Measurements from ENCODE around the gene CDC42EP1.
"Not testable (repeated sequence)": the region's sequence is repeated elsewhere in the genome, so short reads cannot be mapped to it uniquely, and the experiment has no call there.

- TF ChIP-seq CTCF, POLR2A (IDR thresholded peaks at IDR 0.05): not testable (repeated sequence)
Measured at GRCh38 chr22:37527081-37527752, 33.1 kb upstream of the CDC42EP1 start.

All from gastroesophageal sphincter (tissue), 3 donors.